ENCODE results near the gene HOXD10. TPM values are rescaled to one million over a fixed set of nuclear protein-coding genes. Genes with fewer than 3 reads are reported as not detected.

Gene HOXD10
- total and polyA plus RNA-seq, 2 donors from 2014 or later: 28.2 to 35.4 TPM

DNA sequence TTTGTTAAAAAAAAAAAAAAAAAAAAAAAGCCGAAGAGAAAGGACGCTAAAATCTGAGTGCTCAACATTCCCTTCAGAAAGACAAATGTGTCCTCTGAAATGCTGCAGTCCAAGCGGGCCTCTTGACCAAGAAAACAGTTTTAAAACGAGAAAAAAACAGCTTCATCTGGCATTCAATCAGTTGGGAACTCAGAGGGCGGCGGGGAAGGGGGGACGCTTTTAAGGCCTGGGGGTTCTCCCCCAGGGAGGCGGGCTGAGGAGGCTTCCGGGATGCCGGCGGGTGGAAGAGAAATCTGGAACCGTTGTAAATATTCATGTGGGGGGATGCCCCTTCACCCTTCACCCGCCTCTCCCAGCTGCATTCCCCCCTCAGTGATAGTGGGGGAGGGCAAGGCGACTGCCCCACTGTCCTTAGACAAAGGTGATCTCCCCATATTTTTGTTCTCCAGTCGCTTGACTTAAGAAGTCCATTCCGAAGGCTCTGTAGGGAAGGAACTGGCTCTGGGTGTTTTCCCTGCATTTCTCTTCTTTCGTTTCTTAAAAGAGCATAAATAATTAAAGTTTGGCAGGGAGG lies 12.7 kb upstream of the HOXD10 start:
- Histone ChIP-seq H3K27me3 (ENCODE audit: control insufficient read depth, insufficient read depth, low read length) (peaks cover 27% of the 10 kb centered on the region), H3K9ac (ENCODE audit: low read length in 3 of 3) (peak overlapping the region in 1 of 3 donors; percentile 91), H3K9me3 (ENCODE audit: control insufficient read depth in 2 of 3, insufficient read depth in 1 of 3, low read length in 3 of 3) (no peaks in the 10 kb centered on the region), H3K4me1 (ENCODE audit: control insufficient read depth in 2 of 3, insufficient read depth in 2 of 3, low read depth in 1 of 3, low read length in 3 of 3) (peaks cover 0 to 7% (median 0%) of the 10 kb centered on the region in 3 donors), H3K36me3 (ENCODE audit: control insufficient read depth in 2 of 3, insufficient read depth in 3 of 3, low read length in 3 of 3) (no peaks in the 10 kb centered on the region), H3K27ac (ENCODE audit: low read depth in 2 of 2, low read length in 2 of 2) (peak overlapping the region in 1 of 2 donors; percentile 76), H3K4me3 (ENCODE audit: low read length in 3 of 3) (peak overlapping the region in 2 of 3 donors; percentile 61 to 88)
- FAIRE-seq (no peak), DNase-seq (peak in 3 of 5 donors; percentile 67 to 83 (median 76))
- intact Hi-C loops (cut with DNase I): no loop called here
- TF ChIP-seq, protein P1, sequence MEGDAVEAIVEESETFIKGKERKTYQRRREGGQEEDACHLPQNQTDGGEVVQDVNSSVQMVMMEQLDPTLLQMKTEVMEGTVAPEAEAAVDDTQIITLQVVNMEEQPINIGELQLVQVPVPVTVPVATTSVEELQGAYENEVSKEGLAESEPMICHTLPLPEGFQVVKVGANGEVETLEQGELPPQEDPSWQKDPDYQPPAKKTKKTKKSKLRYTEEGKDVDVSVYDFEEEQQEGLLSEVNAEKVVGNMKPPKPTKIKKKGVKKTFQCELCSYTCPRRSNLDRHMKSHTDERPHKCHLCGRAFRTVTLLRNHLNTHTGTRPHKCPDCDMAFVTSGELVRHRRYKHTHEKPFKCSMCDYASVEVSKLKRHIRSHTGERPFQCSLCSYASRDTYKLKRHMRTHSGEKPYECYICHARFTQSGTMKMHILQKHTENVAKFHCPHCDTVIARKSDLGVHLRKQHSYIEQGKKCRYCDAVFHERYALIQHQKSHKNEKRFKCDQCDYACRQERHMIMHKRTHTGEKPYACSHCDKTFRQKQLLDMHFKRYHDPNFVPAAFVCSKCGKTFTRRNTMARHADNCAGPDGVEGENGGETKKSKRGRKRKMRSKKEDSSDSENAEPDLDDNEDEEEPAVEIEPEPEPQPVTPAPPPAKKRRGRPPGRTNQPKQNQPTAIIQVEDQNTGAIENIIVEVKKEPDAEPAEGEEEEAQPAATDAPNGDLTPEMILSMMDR (IDR thresholded peaks at IDR 0.05; ENCODE audit: borderline replicate concordance, extremely low read depth, insufficient read depth): no peak

DNA sequence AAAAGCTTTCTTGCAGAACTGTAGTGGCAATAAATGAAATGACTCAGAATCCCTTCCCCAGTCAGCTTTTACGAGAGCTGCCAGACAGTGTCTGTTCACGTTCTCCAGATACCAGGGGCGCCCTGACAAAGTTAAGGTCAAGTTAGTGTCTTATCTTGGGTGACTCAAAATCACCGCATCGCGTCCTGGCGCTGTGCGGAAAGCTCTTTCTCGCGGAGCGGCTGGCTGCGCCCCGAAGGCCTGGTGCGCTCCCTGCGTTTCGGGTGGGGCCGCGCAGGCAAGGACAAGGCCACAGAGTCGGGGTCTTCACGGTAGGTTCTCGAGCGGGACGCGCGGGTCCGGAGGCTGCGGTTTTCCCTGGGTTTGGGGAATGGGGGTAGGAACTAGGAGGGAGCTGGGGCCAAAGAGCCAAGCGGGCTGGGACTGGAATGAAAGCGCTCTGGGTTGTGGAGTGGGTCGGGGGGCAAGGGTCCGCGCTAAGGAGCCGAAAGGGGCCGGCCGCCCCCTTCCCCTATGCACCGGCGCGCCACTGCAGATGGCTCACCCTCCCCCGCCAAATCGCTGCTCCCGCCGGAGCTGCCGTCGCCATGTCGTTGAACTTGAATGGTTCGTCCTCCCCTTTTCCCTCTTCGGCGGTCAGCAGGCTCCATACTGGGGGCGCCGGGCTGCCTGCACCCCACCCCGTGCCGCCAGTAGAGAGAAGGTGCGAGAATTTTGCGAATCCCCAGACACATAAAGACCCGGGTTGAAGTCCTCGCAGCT lies 12.1 kb upstream of the HOXD10 start:
- peak overlapping the region in 2 of 3 donors; percentile 61 to 88 for H3K4me3 ChIP-seq (ENCODE audit: low read length in 3 of 3)
- peak overlapping the region; percentile 76 to 78 for H3K27ac ChIP-seq (ENCODE audit: low read depth in 2 of 2, low read length in 2 of 2)
- H3K9ac ChIP-seq (ENCODE audit: low read length in 3 of 3): peak overlapping the region in 2 of 3 donors; percentile 34 to 91
- intact Hi-C loops (cut with DNase I): no loop called here
- peaks cover 21% of the 10 kb centered on the region for H3K27me3 ChIP-seq (ENCODE audit: control insufficient read depth, insufficient read depth, low read length)
- FAIRE-seq: no peak
- TF ChIP-seq, protein P1 (IDR thresholded peaks at IDR 0.05; ENCODE audit: borderline replicate concordance, extremely low read depth, insufficient read depth): no peak
- H3K4me1 ChIP-seq (ENCODE audit: control insufficient read depth in 2 of 3, insufficient read depth in 2 of 3, low read depth in 1 of 3, low read length in 3 of 3): peaks cover 0 to 7% (median 0%) of the 10 kb centered on the region in 3 donors
- peak in 3 of 5 donors; percentile 80 to 85 (median 83) for DNase-seq
- no peaks in the 10 kb centered on the region for H3K9me3 ChIP-seq (ENCODE audit: control insufficient read depth in 2 of 3, insufficient read depth in 1 of 3, low read length in 3 of 3)
- no peaks in the 10 kb centered on the region for H3K36me3 ChIP-seq (ENCODE audit: control insufficient read depth in 2 of 3, insufficient read depth in 3 of 3, low read length in 3 of 3)

- intact Hi-C loops (cut with DNase I): no loop called here
- H3K27ac ChIP-seq (ENCODE audit: low read depth in 2 of 2, low read length in 2 of 2): peak overlapping the region; percentile 76 to 83
- no peak for FAIRE-seq
- H3K9me3 ChIP-seq (ENCODE audit: control insufficient read depth in 2 of 3, insufficient read depth in 1 of 3, low read length in 3 of 3): no peaks in the 10 kb centered on the region
- peak overlapping the region in 2 of 3 donors; percentile 34 to 91 for H3K9ac ChIP-seq (ENCODE audit: low read length in 3 of 3)
- peak overlapping the region in 2 of 3 donors; percentile 61 to 88 for H3K4me3 ChIP-seq (ENCODE audit: low read length in 3 of 3)
- H3K36me3 ChIP-seq (ENCODE audit: control insufficient read depth in 2 of 3, insufficient read depth in 3 of 3, low read length in 3 of 3): no peaks in the 10 kb centered on the region
- TF ChIP-seq, protein P1 (IDR thresholded peaks at IDR 0.05; ENCODE audit: borderline replicate concordance, extremely low read depth, insufficient read depth): no peak
- peaks cover 0 to 7% (median 0%) of the 10 kb centered on the region in 3 donors for H3K4me1 ChIP-seq (ENCODE audit: control insufficient read depth in 2 of 3, insufficient read depth in 2 of 3, low read depth in 1 of 3, low read length in 3 of 3)
- DNase-seq: peak; percentile 85 to 95 (median 91)
- H3K27me3 ChIP-seq (ENCODE audit: control insufficient read depth, insufficient read depth, low read length): peaks cover 19% of the 10 kb centered on the region
Observed at GRCh38 chr2:176105078-176105729, 11.4 kb upstream of the HOXD10 start.

All from kidney (tissue), 14 donors.